GM12878 (cell line): ENCODE results near the gene MAST4. TPM values are rescaled to one million over a fixed set of nuclear protein-coding genes. Genes with fewer than 3 reads are reported as not detected.

Source experiments
- BCL11A ChIP-seq: IDR thresholded peaks from 2 replicates; pipeline ENCODE4 v1.6.1; 2011; ENCODE audit warnings: low read depth, low read length
- BHLHE40 ChIP-seq, 2 experiments: fragments of 450-650 bp in 1 of 2; IDR thresholded peaks; 2 replicates each; pipeline ENCODE4 v1.6.1; 2011 to 2017; ENCODE audit warnings: low read depth in 2 of 2, borderline replicate concordance in 1 of 2, improper control_type of control experiment in 1 of 2, low read length in 1 of 2, mild to moderate bottlenecking in 1 of 2
- CBX5 ChIP-seq: sonication (generic); IDR thresholded peaks from 2 replicates; pipeline ENCODE4 v1.6.1; 2016; ENCODE audit warnings: low read depth, moderate library complexity, mild to moderate bottlenecking, inconsistent platforms
- CHD1 ChIP-seq: IDR thresholded peaks from 2 replicates; pipeline ENCODE4 v1.6.1; 2012; ENCODE audit warnings: low read depth, low read length, improper control_type of control experiment
- CREB1 ChIP-seq: IDR thresholded peaks from 2 replicates; pipeline ENCODE4 v1.6.1; 2012; ENCODE audit warnings: low read depth, mild to moderate bottlenecking, inconsistent platforms
- EED ChIP-seq: sonication (generic); IDR thresholded peaks from 2 replicates; pipeline ENCODE4 v1.6.1; 2016; ENCODE audit warnings: antibody characterized with exemption, low read depth
- IKZF1 ChIP-seq: fragments of 450-650 bp; conservative IDR thresholded peaks from 2 replicates; pipeline ENCODE4 v1.6.1; 2017; ENCODE audit warnings: antibody characterized with exemption, mild to moderate bottlenecking
- IRF4 ChIP-seq: IDR thresholded peaks from 2 replicates; pipeline ENCODE4 v1.6.1; 2011; ENCODE audit warnings: low read depth, low read length
- JUNB ChIP-seq: IDR thresholded peaks from 2 replicates; pipeline ENCODE4 v1.6.1; 2016; ENCODE audit warnings: antibody characterized with exemption, mild to moderate bottlenecking
- MTA3 ChIP-seq: IDR thresholded peaks from 2 replicates; pipeline ENCODE4 v1.6.1; 2012; ENCODE audit warnings: low read length, inconsistent platforms, borderline replicate concordance
- MYB ChIP-seq: fragments of 150-350 bp; IDR thresholded peaks from 2 replicates; pipeline ENCODE4 v1.6.1; 2014; ENCODE audit warnings: mild to moderate bottlenecking, low read depth, low read length, borderline replicate concordance
- NKRF ChIP-seq: fragments of 450-650 bp; conservative IDR thresholded peaks from 2 replicates; pipeline ENCODE4 v1.6.1; 2017; ENCODE audit warnings: mild to moderate bottlenecking, moderate library complexity
- RBBP5 ChIP-seq: fragments of 200-600 bp; sonication (generic); conservative IDR thresholded peaks from 2 replicates; pipeline ENCODE4 v1.6.1; 2016
- RFX5 ChIP-seq: IDR thresholded peaks from 2 replicates; pipeline ENCODE4 v1.6.1; 2011; ENCODE audit warnings: low read depth, low read length, improper control_type of control experiment
- RUNX3 ChIP-seq: IDR thresholded peaks from 2 replicates; pipeline ENCODE4 v1.6.1; 2012; ENCODE audit warnings: low read length, inconsistent platforms
- SIX5 ChIP-seq: IDR thresholded peaks from 2 replicates; pipeline ENCODE4 v1.6.1; 2011; ENCODE audit warnings: mild to moderate bottlenecking, low read depth, low read length, moderate library complexity; ENCODE audit not compliant: severe bottlenecking
- SKIL ChIP-seq: fragments of 450-650 bp; IDR thresholded peaks from 2 replicates; pipeline ENCODE4 v1.6.1; 2017; ENCODE audit warnings: mild to moderate bottlenecking, low read depth, inconsistent platforms; ENCODE audit not compliant: poor library complexity, severe bottlenecking
- SMARCA5 ChIP-seq: fragments of 450-650 bp; IDR thresholded peaks from 2 replicates; pipeline ENCODE4 v1.6.1; 2017; ENCODE audit warnings: mild to moderate bottlenecking
- SMC3 ChIP-seq: IDR thresholded peaks from 2 replicates; pipeline ENCODE4 v1.6.1; 2011; ENCODE audit warnings: low read length, improper control_type of control experiment, borderline replicate concordance
- SP1 ChIP-seq: IDR thresholded peaks from one replicate; pipeline ENCODE4 v1.6.1; 2011; ENCODE audit warnings: low read depth, low read length
- TAF1 ChIP-seq: IDR thresholded peaks from 2 replicates; pipeline ENCODE4 v1.6.1; 2011; ENCODE audit warnings: mild to moderate bottlenecking, low read depth, low read length, borderline replicate concordance
- TCF7 ChIP-seq: IDR thresholded peaks from 2 replicates; pipeline ENCODE4 v1.6.1; 2014; ENCODE audit warnings: antibody characterized with exemption, borderline replicate concordance
- ZBTB40 ChIP-seq: fragments of 450-650 bp; IDR thresholded peaks from 2 replicates; pipeline ENCODE4 v1.6.1; 2016; ENCODE audit warnings: mild to moderate bottlenecking, moderate library complexity, borderline replicate concordance
- polyA plus RNA-seq, 11 experiments: library from polyadenylated mRNA; depleted of rRNA in 4 of 11; unstranded in 6 of 11; stranded (reverse) in 5 of 11; fragments of >200 nt; fragmentation: Nextera tagmentation in 4 of 11; fragmentation: Illumina TruSeq in 1 of 11; extraction: Ambion mirVana in 4 of 11; extraction: Trizol in 1 of 11; gene quantifications; 1 replicate in 1 of 11; 2 replicates in 10 of 11; pipeline versions ENCODE4 v1.2.1 to v1.2.3, GENCODE V29; 2011 to 2016; ENCODE audit warnings: inconsistent platforms in 2 of 11, missing spikeins in 2 of 11, low read depth in 1 of 11
- total RNA-seq, 4 experiments: library from RNA; depleted of rRNA in 3 of 4; stranded (reverse); fragments of >200 nt in 3 of 4; fragmentation: Illumina TruSeq in 1 of 4; extraction: Trizol in 1 of 4; gene quantifications; 2 replicates each; pipeline versions ENCODE4 v1.2.1 to v1.2.3, GENCODE V29; 2013 to 2021

MAST4 gene
- total and polyA plus RNA-seq, 10 of the 15 experiments (the other 5 are each of a cell fraction or from before 2014, with no cell fraction given) = 0.02 to 1.6 (median 0.29) TPM; not detected in 1

GRCh38 chr5:66553916-66554575 lies 42.1 kb upstream of the MAST4 start (continued):
- no peak for TF ChIP-seq ZBTB40
- peak; percentile 99 for TF ChIP-seq RUNX3
- TF ChIP-seq IKZF1 = peak; percentile 62
- TF ChIP-seq CBX5 = 0 out of 2 replicates have a peak, but pooled peaks have one; percentile 58
- no peak for TF ChIP-seq NKRF
- TF ChIP-seq SMARCA5 = no peak
- TF ChIP-seq SKIL = peak; percentile 15
- TF ChIP-seq CHD1 = no peak
- TF ChIP-seq TAF1 = no peak
- no peak for TF ChIP-seq RBBP5
- TF ChIP-seq RFX5 = no peak
- TF ChIP-seq TCF7 = no peak
- no peak for TF ChIP-seq SIX5
- TF ChIP-seq JUNB = peak; percentile 59
- no peak for TF ChIP-seq SP1
- no peak for TF ChIP-seq MTA3
- peak; percentile 71; the same call in 1 of the 2 replicates for TF ChIP-seq CREB1
- TF ChIP-seq EED = peak; percentile 80
- TF ChIP-seq SMC3 = no peak
- peak; percentile 31 to 62; a peak in 1 of 4 replicates for TF ChIP-seq BHLHE40 (IDR thresholded peaks at IDR 0.05; ENCODE audit: borderline replicate concordance in 1 of 2, low read depth in 2 of 2, low read length in 1 of 2)
- no peak for TF ChIP-seq MYB
- TF ChIP-seq BCL11A = peak; percentile 84
- TF ChIP-seq IRF4 = peak; percentile 92
